DMS79 (cell line): ENCODE data around the gene CELA3A.
A peak's percentile ranks its signal among the peaks of the same experiment; 100 is the strongest.

Source experiments
- DNase-seq: peaks from one replicate; lab custom pipeline; 2025; lab: John Stamatoyannopoulos, UW

CELA3A gene

DNA sequence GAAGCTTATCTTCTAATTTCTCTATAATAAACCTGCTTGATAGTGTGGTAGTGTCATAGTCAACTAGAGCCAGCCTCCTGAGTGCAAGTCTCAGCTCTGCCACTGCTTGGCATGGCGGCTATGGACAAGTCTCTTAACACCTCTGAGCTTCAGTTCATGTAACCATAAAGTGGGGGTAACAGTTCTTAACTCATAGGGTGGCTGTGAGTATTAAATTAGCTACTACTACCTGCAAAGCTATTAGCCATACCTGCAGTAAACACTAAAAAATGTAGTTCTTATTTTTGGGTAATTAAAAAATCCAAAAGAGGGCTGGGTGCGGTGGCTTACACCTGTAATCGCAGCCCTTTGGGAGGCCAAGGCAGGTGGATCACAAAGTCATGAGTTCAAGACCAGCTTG, 48.9 kb downstream of the CELA3A start:
- DNase-seq: no peak

DNA sequence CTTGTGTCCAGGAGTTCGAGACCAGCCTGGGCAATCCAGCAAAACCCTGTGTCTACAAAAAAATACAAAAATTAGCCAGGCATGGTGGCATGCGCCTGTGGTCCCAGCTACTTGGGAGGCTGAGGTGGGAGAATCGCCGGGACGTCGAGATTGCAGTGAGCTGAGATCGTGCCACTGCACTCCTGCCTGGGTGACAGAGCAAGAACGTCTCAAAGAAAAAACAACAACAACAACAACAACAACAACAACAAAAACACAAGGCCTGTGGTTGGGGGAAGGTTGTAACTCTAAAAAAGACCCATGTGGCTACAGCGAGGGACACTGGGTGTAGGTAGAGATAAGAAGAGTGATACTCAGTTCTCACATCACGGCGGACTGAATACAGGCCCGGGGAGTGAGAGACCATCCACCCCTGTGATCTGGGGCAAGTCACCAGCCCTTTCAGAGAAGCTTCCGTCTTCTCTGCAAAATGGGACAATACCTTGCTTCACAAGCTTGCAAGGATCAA, 50.2 kb downstream of the CELA3A start:
- no peak for DNase-seq

DNA sequence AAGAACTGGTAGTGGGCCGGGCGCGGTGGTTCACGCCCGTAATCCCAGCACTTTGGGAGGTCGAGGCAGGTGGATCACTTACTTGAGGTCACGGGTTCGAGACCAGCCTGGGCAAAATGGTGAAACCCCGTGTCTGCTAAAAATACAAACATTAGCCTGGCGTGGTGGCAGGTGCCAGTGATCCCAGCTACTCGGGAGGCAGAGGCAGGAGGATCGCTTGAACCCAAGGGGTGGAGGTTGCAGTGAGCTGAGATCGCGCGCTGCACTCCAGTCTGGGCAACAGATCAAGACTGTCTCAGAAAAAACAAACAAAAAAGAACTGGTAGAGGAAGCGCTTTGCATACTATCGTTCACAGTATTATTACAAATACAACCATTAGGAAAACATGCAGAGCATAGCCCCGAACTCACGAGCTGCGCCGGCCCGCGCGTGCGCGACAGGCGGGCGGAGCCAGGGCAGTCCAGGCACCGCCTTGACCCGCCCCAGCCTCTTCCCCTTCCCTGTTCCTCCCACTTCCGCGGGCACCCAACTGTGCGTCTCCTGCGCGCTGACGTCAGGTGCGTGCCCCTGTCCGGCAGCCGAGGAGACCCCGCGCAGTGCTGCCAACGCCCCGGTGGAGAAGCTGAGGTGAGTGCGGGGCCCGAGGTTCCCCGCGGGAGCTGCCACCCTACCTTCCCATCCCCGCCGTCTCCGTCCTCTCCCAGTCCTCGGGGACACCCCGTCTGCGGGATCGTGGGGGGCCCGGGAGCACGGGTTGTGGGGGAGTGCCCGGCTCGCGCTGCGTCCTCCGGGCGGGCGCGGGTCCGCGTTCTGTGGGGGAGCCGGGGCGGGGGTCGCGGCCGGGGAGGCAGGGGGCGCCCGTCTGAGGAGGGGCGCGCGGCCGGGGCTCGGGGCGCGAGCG, 50.9 kb downstream of the CELA3A start, which contains the start of gene CDC42:
Gene CDC42, plus strand, starts transcription at position 595 of the 902 bp plus-strand sequence. CDS start 25,770 bp downstream, outside the sequence.
- DNase-seq: peak; percentile 94

DNA sequence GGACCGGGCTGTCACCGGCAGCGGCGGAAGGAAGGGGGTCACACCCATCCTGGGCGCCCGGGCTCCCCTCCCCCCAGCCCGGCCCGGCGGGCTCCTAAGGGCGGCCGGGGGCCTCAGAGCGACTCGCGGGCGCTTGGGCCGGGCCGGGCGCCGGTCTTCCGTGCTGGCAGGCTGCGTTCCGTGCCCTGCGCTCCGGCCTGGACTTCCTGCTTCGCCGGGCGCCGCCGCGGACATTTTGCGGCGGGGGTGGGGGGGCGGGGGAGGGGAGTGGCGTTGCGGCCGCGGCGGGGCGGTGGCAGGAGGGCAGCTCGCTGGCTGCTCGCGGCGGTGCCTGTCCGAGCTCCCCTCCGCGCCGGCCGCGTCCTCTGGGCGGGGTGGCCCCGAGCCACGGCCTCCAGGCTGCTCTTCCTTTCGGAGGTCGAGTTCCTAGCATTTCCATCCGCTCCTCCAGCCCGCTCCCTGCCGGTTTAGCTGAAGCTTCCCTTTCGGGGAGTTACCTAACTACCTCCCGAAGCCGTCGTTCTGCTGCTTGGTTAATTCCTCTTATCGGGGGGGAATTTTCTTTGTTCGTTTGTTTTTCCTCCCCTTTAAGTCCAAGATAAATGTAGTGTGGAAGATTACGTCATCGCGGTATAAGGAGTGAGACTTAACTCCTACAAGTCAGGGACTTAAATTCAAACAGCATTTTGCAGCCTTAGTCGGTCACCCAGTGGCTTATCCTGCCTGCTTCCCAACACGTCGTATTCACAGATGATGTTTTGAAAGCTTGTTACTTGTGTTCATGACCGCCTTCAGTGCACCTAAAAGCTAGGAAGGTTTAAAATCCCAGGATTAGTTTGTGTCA, 51.8 kb downstream of the CELA3A start:
- peak; percentile 75 for DNase-seq

DNA sequence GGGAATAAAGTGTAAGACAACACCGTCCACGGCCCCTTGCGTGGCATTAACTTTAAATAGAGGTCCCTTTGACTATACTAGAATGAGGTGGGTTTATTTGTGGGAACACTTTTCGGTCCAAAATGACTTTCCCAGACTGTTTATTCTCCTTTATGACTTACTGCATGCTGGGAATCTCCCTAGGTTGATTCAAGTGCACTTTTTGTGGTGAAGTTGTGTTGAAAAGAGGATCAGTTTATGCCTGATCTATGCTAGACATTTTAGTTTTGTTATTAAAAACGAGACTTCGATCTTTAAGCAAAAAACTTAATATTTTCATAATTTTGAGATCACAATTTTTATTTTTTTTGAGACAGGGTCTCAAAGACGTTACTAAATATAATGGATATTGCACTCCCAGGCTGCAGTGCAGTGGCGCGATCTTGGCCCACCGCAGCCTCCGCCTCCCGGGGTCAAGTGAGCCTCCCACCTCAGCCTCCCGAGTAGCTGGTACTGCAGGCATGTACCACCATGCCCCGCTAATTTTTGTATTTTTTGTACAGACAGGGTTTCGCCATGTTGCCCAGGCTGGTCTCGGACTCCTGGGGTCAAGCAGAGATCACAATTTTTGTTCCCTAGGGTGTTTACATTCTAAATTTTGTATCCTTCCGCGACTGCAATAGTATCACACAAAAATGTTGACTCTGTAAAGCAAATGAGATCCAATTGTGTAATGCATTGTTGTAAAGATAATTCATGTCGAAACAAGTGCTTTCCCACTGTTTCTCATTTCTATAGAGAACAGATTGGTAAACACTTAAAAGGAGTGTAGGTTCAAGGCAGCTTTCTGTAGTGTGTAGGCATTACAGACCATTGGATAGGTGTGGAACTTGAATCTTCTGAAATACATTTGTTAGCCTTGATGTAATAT, 52.7 kb downstream of the CELA3A start:
- no peak for DNase-seq

DNA sequence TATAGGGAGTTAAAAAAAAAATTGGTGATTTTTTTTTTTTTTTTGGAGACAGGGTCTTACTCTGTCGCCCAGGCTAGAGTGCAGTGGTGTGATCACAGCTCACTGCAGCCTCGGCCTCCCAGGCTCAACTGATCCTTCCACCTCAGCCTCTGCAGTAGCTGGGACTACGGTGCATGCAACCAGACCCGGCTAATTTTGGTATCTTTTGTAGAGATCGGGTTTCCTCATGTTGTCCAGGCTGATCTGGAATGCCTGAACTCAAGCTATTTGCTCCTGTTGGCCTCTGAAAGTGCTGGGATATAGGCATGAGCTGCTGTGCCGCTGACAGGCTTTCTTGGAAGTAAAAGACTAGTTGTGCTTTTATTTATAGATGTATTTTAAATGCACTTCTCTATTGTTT, 54.0 kb downstream of the CELA3A start:
- DNase-seq: no peak

DNA sequence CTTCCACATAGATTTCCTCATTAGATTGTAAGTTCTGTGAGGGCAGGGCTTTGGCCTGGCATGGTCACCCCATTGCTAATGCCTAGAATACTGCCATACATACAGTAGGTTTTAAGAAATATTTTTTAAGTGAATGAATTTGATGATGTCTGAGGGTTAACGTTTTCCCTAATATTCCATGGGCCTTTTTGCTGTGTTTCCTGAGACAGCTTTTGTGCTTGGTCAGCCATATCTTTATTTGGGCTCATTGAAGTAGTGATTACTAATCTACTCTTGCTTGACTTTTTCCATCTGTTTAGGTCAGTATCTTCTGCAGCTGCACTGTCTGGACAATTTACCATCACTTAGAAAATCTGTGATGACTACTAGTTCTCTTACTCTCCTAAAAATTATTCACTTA, 54.6 kb downstream of the CELA3A start:
- DNase-seq: no peak

DNA sequence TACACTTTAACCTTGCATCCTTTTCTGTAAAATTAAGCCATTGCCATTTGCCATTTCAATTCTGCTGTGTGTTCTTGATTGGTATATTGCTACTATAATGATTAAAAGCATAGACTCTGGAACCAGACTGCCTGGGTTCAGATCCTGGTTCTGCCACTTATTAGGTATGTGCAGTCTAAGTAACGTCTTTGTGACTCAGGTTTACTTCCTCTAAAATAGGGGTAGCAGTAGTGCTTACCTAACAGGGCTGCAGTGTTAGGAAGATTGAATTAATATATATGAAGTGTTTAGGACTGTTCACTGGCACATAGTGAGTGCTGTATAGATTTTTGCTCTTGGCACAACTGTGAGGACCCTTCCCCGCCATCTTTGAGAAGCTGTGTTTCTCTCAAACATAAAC, 55.5 kb downstream of the CELA3A start:
- no peak for DNase-seq

DNA sequence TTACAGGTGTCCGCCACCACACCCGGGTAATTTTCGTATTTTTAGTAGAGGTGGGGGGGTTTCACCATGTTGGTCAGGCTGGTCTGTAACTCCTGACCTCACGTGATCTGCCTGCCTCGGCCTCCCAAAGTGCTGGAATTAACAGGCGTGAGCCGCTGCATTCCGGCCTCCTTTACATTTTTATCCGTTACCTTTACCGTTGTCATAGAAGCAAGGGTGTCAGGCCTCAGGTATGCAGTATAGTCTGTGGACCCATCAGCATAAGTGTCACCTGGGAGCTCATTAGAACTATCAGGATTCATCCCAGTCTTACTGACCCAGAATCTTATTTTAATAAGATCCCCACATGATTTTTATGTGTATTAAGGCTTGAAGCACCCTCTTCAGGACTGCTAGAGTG, 56.4 kb downstream of the CELA3A start:
- DNase-seq: no peak
